Neural cell (in vitro differentiated cells): Measurements from ENCODE around the gene CPS1.

Experiments used
- EP300 ChIP-seq: fragments of 450-650 bp; conservative IDR thresholded peaks from 2 replicates; pipeline ENCODE4 v1.6.1; 2014; ENCODE audit warnings: antibody characterized with exemption, mild to moderate bottlenecking, moderate library complexity; ENCODE audit not compliant: poor library complexity, severe bottlenecking
- EZH2 ChIP-seq: fragments of 200-600, 300-800 bp; shearing (Covaris generic), sonication (generic); IDR thresholded peaks from 2 replicates; pipeline ENCODE4 v1.6.1; 2014; ENCODE audit warnings: antibody characterized with exemption, low read length, borderline replicate concordance, mild to moderate bottlenecking; ENCODE audit not compliant: insufficient read depth, poor library complexity, severe bottlenecking
- POLR2AphosphoS5 ChIP-seq: IDR thresholded peaks from 2 replicates; pipeline ENCODE4 v1.6.1; 2012
- SMC3 ChIP-seq: fragments of 450-650 bp; conservative IDR thresholded peaks from 2 replicates; pipeline ENCODE4 v1.6.1; 2014; ENCODE audit warnings: antibody characterized with exemption, mild to moderate bottlenecking, moderate library complexity; ENCODE audit not compliant: poor library complexity
- TAF1 ChIP-seq: IDR thresholded peaks from 2 replicates; pipeline ENCODE4 v1.6.1; 2012; ENCODE audit warnings: low read depth
- TF ChIP-seq, protein P1 (sequence below): fragments of 450-650 bp; IDR thresholded peaks from 2 replicates; pipeline ENCODE4 v1.5.1; 2014; ENCODE audit warnings: antibody characterized with exemption, mild to moderate bottlenecking, moderate library complexity; ENCODE audit not compliant: poor library complexity, severe bottlenecking

DNA sequence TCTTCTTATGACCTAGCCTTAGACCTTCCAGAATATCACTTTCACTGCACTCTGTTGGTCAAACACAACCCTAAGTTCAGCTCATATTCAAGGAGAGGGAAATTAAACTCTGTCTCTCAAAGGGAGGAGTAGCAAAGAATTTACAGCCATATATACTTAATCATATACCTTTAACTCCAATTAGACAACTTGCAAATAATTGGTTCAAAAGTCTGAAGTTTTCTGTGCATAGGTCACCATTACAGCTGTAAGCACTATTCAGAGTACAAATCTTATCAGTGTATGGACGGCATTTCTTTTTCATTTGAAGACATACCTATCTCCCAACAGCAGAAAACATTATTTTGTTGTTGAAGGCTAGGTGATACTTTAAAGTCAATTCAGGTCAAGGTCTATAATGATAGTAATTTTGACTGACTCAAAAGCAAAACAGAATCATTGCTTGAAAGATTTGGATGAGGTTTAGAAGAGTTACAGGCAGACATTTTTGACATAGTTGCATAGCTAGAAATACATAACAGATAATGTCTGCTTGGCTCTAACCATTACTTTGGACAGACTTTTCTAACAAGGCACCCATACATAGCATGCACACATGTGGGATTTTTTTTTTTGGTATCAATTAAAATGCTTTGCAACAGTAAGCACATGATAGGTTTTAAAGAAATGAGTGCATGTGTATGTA, 131.5 kb downstream of the CPS1 start:
- TF ChIP-seq, protein P1, sequence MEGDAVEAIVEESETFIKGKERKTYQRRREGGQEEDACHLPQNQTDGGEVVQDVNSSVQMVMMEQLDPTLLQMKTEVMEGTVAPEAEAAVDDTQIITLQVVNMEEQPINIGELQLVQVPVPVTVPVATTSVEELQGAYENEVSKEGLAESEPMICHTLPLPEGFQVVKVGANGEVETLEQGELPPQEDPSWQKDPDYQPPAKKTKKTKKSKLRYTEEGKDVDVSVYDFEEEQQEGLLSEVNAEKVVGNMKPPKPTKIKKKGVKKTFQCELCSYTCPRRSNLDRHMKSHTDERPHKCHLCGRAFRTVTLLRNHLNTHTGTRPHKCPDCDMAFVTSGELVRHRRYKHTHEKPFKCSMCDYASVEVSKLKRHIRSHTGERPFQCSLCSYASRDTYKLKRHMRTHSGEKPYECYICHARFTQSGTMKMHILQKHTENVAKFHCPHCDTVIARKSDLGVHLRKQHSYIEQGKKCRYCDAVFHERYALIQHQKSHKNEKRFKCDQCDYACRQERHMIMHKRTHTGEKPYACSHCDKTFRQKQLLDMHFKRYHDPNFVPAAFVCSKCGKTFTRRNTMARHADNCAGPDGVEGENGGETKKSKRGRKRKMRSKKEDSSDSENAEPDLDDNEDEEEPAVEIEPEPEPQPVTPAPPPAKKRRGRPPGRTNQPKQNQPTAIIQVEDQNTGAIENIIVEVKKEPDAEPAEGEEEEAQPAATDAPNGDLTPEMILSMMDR, result no peak
- TF ChIP-seq POLR2AphosphoS5 (no peak), SMC3 (no peak), TAF1 (no peak), EP300 (no peak), EZH2 (no peak)
